Activated naive CD8-positive, alpha-beta T cell (primary cell): Measurements from ENCODE around the gene ATOSB.

Experiments used
- H3K27ac Mint-ChIP-seq: one replicate; pipeline ENCODE4 v1.8.0; 2021; ENCODE audit warnings: mixed read lengths
- H3K27me3 Mint-ChIP-seq: one replicate; pipeline ENCODE4 v1.8.0; 2021; ENCODE audit warnings: mixed read lengths
- H3K36me3 Mint-ChIP-seq: one replicate; pipeline ENCODE4 v1.8.0; 2021; ENCODE audit warnings: mixed read lengths
- H3K4me1 Mint-ChIP-seq: one replicate; pipeline ENCODE4 v1.8.0; 2021; ENCODE audit warnings: low read depth, mixed read lengths
- H3K4me3 Mint-ChIP-seq: one replicate; pipeline ENCODE4 v1.8.0; 2021; ENCODE audit warnings: mild to moderate bottlenecking, mixed read lengths
- H3K9me3 Mint-ChIP-seq: one replicate; pipeline ENCODE4 v1.8.0; 2021; ENCODE audit warnings: low read depth, mixed read lengths

Gene ATOSB

GRCh38 chr9:35078066-35078465 is 37.6 kb downstream of the ATOSB start:
- peaks cover 22% of the 10 kb centered on the region for H3K4me1 Mint-ChIP-seq
- H3K36me3 Mint-ChIP-seq: no peaks in the 10 kb centered on the region
- H3K27ac Mint-ChIP-seq: no peak overlapping the region
- H3K4me3 Mint-ChIP-seq: peak overlapping the region; percentile 98
- H3K27me3 Mint-ChIP-seq: no peaks in the 10 kb centered on the region
- H3K9me3 Mint-ChIP-seq: no peaks in the 10 kb centered on the region

GRCh38 chr9:35076848-35077247 is 38.8 kb downstream of the ATOSB start:
- no peaks in the 10 kb centered on the region for H3K36me3 Mint-ChIP-seq
- no peak overlapping the region for H3K4me3 Mint-ChIP-seq
- H3K9me3 Mint-ChIP-seq: no peaks in the 10 kb centered on the region
- peaks cover 26% of the 10 kb centered on the region for H3K4me1 Mint-ChIP-seq
- no peaks in the 10 kb centered on the region for H3K27me3 Mint-ChIP-seq
- no peak overlapping the region for H3K27ac Mint-ChIP-seq

- Mint-ChIP-seq H3K4me1 (peaks cover 33% of the 10 kb centered on the region), H3K27ac (no peak overlapping the region), H3K9me3 (no peaks in the 10 kb centered on the region), H3K36me3 (no peaks in the 10 kb centered on the region), H3K27me3 (no peaks in the 10 kb centered on the region), H3K4me3 (no peak overlapping the region)
Measured at GRCh38 chr9:35075358-35075757, 40.3 kb downstream of the ATOSB start.

- H3K27ac Mint-ChIP-seq: peak overlapping the region; percentile 34
Measured at GRCh38 chr9:35074791-35075190, 40.9 kb downstream of the ATOSB start.

GRCh38 chr9:35074141-35074540 is 41.5 kb downstream of the ATOSB start:
- H3K36me3 Mint-ChIP-seq: no peaks in the 10 kb centered on the region
- peaks cover 39% of the 10 kb centered on the region for H3K4me1 Mint-ChIP-seq
- H3K27me3 Mint-ChIP-seq: no peaks in the 10 kb centered on the region
- H3K27ac Mint-ChIP-seq: no peak overlapping the region
- H3K9me3 Mint-ChIP-seq: no peaks in the 10 kb centered on the region
- H3K4me3 Mint-ChIP-seq: no peak overlapping the region

More at GRCh38 chr9:35074791-35075190, 40.9 kb downstream of the ATOSB start:
- H3K4me1 Mint-ChIP-seq: peaks cover 34% of the 10 kb centered on the region
- no peak overlapping the region for H3K4me3 Mint-ChIP-seq
- no peaks in the 10 kb centered on the region for H3K9me3 Mint-ChIP-seq
- no peaks in the 10 kb centered on the region for H3K36me3 Mint-ChIP-seq
- no peaks in the 10 kb centered on the region for H3K27me3 Mint-ChIP-seq

GRCh38 chr9:35073279-35073612 is 42.4 kb downstream of the ATOSB start:
- Mint-ChIP-seq H3K4me3 (peak overlapping the region; percentile 88), H3K27me3 (no peaks in the 10 kb centered on the region), H3K4me1 (peaks cover 40% of the 10 kb centered on the region), H3K36me3 (peaks cover 4% of the 10 kb centered on the region), H3K27ac (peak overlapping the region; percentile 94), H3K9me3 (no peaks in the 10 kb centered on the region)

GRCh38 chr9:35072461-35073278 is 43.0 kb downstream of the ATOSB start, which contains the start of gene VCP:
TSS of gene VCP (minus strand) at chr9:35072625. CDS start at chr9:35072353, 272 bp downstream.
- H3K36me3 Mint-ChIP-seq: peaks cover 8% of the 10 kb centered on the region

GRCh38 chr9:35071814-35072460 is 43.7 kb downstream of the ATOSB start:
- Mint-ChIP-seq H3K27ac (peak overlapping the region; percentile 95), H3K9me3 (no peaks in the 10 kb centered on the region), H3K4me1 (peaks cover 50% of the 10 kb centered on the region), H3K27me3 (no peaks in the 10 kb centered on the region), H3K36me3 (peaks cover 12% of the 10 kb centered on the region), H3K4me3 (peak overlapping the region; percentile 95)

More at GRCh38 chr9:35072461-35073278, 43.0 kb downstream of the ATOSB start, which contains the start of gene VCP:
- peak within 1 kb of the TSS; percentile 95 for H3K4me3 Mint-ChIP-seq
- H3K27me3 Mint-ChIP-seq: no peaks in the 10 kb centered on the region
- H3K9me3 Mint-ChIP-seq: no peaks in the 10 kb centered on the region
- peak within 1 kb of the TSS; percentile 95 for H3K27ac Mint-ChIP-seq
- H3K4me1 Mint-ChIP-seq: peaks cover 43% of the 10 kb centered on the region

- Mint-ChIP-seq H3K27ac (peak overlapping the region; percentile 95), H3K36me3 (peaks cover 17% of the 10 kb centered on the region), H3K27me3 (no peaks in the 10 kb centered on the region), H3K4me1 (peaks cover 53% of the 10 kb centered on the region), H3K4me3 (peak overlapping the region; percentile 95), H3K9me3 (no peaks in the 10 kb centered on the region)
Measured at GRCh38 chr9:35070823-35071813, 44.5 kb downstream of the ATOSB start.

- peak overlapping the region; percentile 81 for H3K27ac Mint-ChIP-seq
- peak overlapping the region; percentile 95 for H3K4me3 Mint-ChIP-seq
- no peaks in the 10 kb centered on the region for H3K9me3 Mint-ChIP-seq
- peaks cover 53% of the 10 kb centered on the region for H3K4me1 Mint-ChIP-seq
- H3K36me3 Mint-ChIP-seq: peaks cover 17% of the 10 kb centered on the region
- no peaks in the 10 kb centered on the region for H3K27me3 Mint-ChIP-seq
Measured at GRCh38 chr9:35069020-35069419, 46.6 kb downstream of the ATOSB start.

- Mint-ChIP-seq H3K27ac (peak overlapping the region; percentile 71), H3K4me3 (no peak overlapping the region), H3K9me3 (no peaks in the 10 kb centered on the region), H3K4me1 (peaks cover 44% of the 10 kb centered on the region), H3K27me3 (no peaks in the 10 kb centered on the region), H3K36me3 (peaks cover 21% of the 10 kb centered on the region)
Measured at GRCh38 chr9:35067056-35067455, 48.6 kb downstream of the ATOSB start.

GRCh38 chr9:35060548-35061207 is 55.0 kb downstream of the ATOSB start:
- Mint-ChIP-seq H3K4me1 (peaks cover 2% of the 10 kb centered on the region), H3K27me3 (no peaks in the 10 kb centered on the region), H3K27ac (no peak overlapping the region), H3K9me3 (no peaks in the 10 kb centered on the region), H3K36me3 (peaks cover 16% of the 10 kb centered on the region), H3K4me3 (no peak overlapping the region)

- no peak overlapping the region for H3K27ac Mint-ChIP-seq
- no peaks in the 10 kb centered on the region for H3K27me3 Mint-ChIP-seq
- peaks cover 25% of the 10 kb centered on the region for H3K36me3 Mint-ChIP-seq
- no peaks in the 10 kb centered on the region for H3K9me3 Mint-ChIP-seq
- H3K4me1 Mint-ChIP-seq: peaks cover 2% of the 10 kb centered on the region
- H3K4me3 Mint-ChIP-seq: no peak overlapping the region
Measured at GRCh38 chr9:35059438-35059837, 56.2 kb downstream of the ATOSB start.

- H3K9me3 Mint-ChIP-seq: no peaks in the 10 kb centered on the region
- no peak overlapping the region for H3K4me3 Mint-ChIP-seq
- H3K4me1 Mint-ChIP-seq: no peaks in the 10 kb centered on the region
- no peak overlapping the region for H3K27ac Mint-ChIP-seq
- H3K27me3 Mint-ChIP-seq: no peaks in the 10 kb centered on the region
- H3K36me3 Mint-ChIP-seq: peaks cover 21% of the 10 kb centered on the region
Measured at GRCh38 chr9:35057271-35057620, 58.4 kb downstream of the ATOSB start.
